ENCODE results near the gene NUP188. TPM values are rescaled to one million over a fixed set of nuclear protein-coding genes. Genes with fewer than 3 reads are reported as not detected.

The NUP188 gene
- total and polyA plus RNA-seq, 4 donors: 6.9 to 34.7 (median 19.2) TPM

GRCh38 chr9:128969491-128969890, 22.0 kb downstream of the NUP188 start (continued):
- TF ChIP-seq REST (IDR thresholded peaks at IDR 0.05): no peak

GRCh38 chr9:128972956-128973355, 25.5 kb downstream of the NUP188 start:
- no peak for TF ChIP-seq FOXA2 (IDR thresholded peaks at IDR 0.05)
- TF ChIP-seq EGR1 (IDR thresholded peaks at IDR 0.05; ENCODE audit: low read depth in 2 of 2): no peak
- TF ChIP-seq TAF1 (conservative IDR thresholded peaks at IDR 0.05): no peak
- no peak for TF ChIP-seq ZBTB33 (IDR thresholded peaks at IDR 0.05)
- TF ChIP-seq ATF3 (IDR thresholded peaks at IDR 0.05): no peak
- TF ChIP-seq CTCF (IDR thresholded peaks at IDR 0.05; ENCODE audit: low read depth, low read length, missing input control): no peak
- no peak for TF ChIP-seq YY1 (IDR thresholded peaks at IDR 0.05)
- no peak for TF ChIP-seq FOXA1 (IDR thresholded peaks at IDR 0.05)
- no peak for TF ChIP-seq RXRA (IDR thresholded peaks at IDR 0.05)
- 92% methylated on average over 4 of the region's 4 CpGs for WGBS
- no peak overlapping the region for H3K9ac ChIP-seq (ENCODE audit: low read depth in 1 of 2, low read length in 2 of 2)
- DNase-seq (ENCODE audit: low spot score): no peak
- no peaks in the 10 kb centered on the region for H3K27me3 ChIP-seq (ENCODE audit: control insufficient read depth in 4 of 4, insufficient read depth in 4 of 4, low read length in 3 of 4)
- peaks cover 0 to 2% (median 1%) of the 10 kb centered on the region in 4 donors for H3K4me1 ChIP-seq (ENCODE audit: control insufficient read depth in 4 of 4, insufficient read depth in 4 of 4, low read length in 3 of 4)
- H3K36me3 ChIP-seq (ENCODE audit: control insufficient read depth in 4 of 4, insufficient read depth in 3 of 4, low read depth in 1 of 4, low read length in 3 of 4): peaks cover 17 to 59% (median 39%) of the 10 kb centered on the region in 4 donors
- no peaks in the 10 kb centered on the region for H3K9me3 ChIP-seq (ENCODE audit: control insufficient read depth in 4 of 4, low read length in 3 of 4)
- H3K27ac ChIP-seq (ENCODE audit: low read depth in 1 of 2, low read length in 2 of 2): no peak overlapping the region
- no peak overlapping the region for H3K4me3 ChIP-seq (ENCODE audit: low read depth in 1 of 3, low read length in 3 of 3)

- Histone ChIP-seq H3K4me1 (ENCODE audit: control insufficient read depth in 4 of 4, insufficient read depth in 4 of 4, low read length in 3 of 4) (peaks cover 0 to 2% (median 1%) of the 10 kb centered on the region in 4 donors), H3K27me3 (ENCODE audit: control insufficient read depth in 4 of 4, insufficient read depth in 4 of 4, low read length in 3 of 4) (no peaks in the 10 kb centered on the region), H3K36me3 (ENCODE audit: control insufficient read depth in 4 of 4, insufficient read depth in 3 of 4, low read depth in 1 of 4, low read length in 3 of 4) (peaks cover 14 to 54% (median 40%) of the 10 kb centered on the region in 4 donors), H3K9me3 (ENCODE audit: control insufficient read depth in 4 of 4, low read length in 3 of 4) (no peaks in the 10 kb centered on the region), H3K4me3 (ENCODE audit: low read depth in 1 of 3, low read length in 3 of 3) (no peak overlapping the region), H3K9ac (ENCODE audit: low read depth in 1 of 2, low read length in 2 of 2) (no peak overlapping the region), H3K27ac (ENCODE audit: low read depth in 1 of 2, low read length in 2 of 2) (no peak overlapping the region)
- TF ChIP-seq CTCF (IDR thresholded peaks at IDR 0.05; ENCODE audit: low read depth, low read length, missing input control): no peak
- no peak for TF ChIP-seq FOXA2 (IDR thresholded peaks at IDR 0.05)
- no peak for TF ChIP-seq JUND (IDR thresholded peaks at IDR 0.05)
- TF ChIP-seq TAF1 (conservative IDR thresholded peaks at IDR 0.05): no peak
- TF ChIP-seq ZBTB33 (IDR thresholded peaks at IDR 0.05): no peak
- DNase-seq (ENCODE audit: low spot score): no peak
- WGBS: 92% methylated on average over 3 of the region's 3 CpGs
Measured at GRCh38 chr9:128979111-128979510, 31.6 kb downstream of the NUP188 start.

Measured in liver (tissue), 9 donors.